ENCODE results near the gene RPH3AL. TPM values are rescaled to one million over a fixed set of nuclear protein-coding genes. Genes with fewer than 3 reads are reported as not detected.

The RPH3AL gene
- total and polyA plus RNA-seq, 11 donors: 2.8 to 9.4 (median 6.3) TPM

DNA sequence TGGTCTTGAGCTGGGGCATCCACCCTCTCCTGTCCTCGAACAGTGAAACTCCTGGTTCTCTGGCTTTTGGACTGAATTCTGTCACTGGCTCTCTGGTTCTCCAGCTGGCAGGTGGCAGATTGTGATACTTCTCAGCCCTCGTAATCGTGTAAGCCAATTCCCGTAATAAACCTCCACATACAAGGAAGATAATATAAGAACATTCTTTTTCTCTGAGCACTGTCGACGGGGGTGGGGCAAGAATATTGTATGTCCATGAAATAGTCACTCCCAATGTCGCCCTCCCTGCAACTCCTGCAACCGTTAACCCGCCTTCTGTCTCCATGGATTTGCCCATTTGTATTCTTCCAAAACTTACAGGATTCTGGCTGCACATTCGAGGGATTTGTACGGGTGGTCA, 39.2 kb upstream of the RPH3AL start:
- no peak for ATAC-seq
- intact Hi-C loops (cut with DNase I): loop anchor here in 1 of 10 donors (5.0 kb wide), 1 partner anchor 245 kb away; no protein-coding TSS in a partner anchor
- H3K27me3 ChIP-seq: peaks cover 0 to 4% (median 0%) of the 10 kb centered on the region in 9 donors
- H3K9me3 ChIP-seq: no peaks in the 10 kb centered on the region
- peaks cover 0 to 16% (median 0%) of the 10 kb centered on the region in 12 donors for H3K4me1 ChIP-seq
- H3K27ac ChIP-seq: no peak overlapping the region
- H3K4me3 ChIP-seq: no peak overlapping the region
- TF ChIP-seq, protein P1, sequence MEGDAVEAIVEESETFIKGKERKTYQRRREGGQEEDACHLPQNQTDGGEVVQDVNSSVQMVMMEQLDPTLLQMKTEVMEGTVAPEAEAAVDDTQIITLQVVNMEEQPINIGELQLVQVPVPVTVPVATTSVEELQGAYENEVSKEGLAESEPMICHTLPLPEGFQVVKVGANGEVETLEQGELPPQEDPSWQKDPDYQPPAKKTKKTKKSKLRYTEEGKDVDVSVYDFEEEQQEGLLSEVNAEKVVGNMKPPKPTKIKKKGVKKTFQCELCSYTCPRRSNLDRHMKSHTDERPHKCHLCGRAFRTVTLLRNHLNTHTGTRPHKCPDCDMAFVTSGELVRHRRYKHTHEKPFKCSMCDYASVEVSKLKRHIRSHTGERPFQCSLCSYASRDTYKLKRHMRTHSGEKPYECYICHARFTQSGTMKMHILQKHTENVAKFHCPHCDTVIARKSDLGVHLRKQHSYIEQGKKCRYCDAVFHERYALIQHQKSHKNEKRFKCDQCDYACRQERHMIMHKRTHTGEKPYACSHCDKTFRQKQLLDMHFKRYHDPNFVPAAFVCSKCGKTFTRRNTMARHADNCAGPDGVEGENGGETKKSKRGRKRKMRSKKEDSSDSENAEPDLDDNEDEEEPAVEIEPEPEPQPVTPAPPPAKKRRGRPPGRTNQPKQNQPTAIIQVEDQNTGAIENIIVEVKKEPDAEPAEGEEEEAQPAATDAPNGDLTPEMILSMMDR (IDR thresholded peaks at IDR 0.05): no peak
- no peak for TF ChIP-seq POLR2A (IDR thresholded peaks at IDR 0.05)
- peak in 1 of 5 donors; percentile 4 for DNase-seq
- 80 to 85% (median 83%) methylated on average over 11 of the region's 11 CpGs for WGBS, 4 donors
- H3K36me3 ChIP-seq: no peaks in the 10 kb centered on the region

DNA sequence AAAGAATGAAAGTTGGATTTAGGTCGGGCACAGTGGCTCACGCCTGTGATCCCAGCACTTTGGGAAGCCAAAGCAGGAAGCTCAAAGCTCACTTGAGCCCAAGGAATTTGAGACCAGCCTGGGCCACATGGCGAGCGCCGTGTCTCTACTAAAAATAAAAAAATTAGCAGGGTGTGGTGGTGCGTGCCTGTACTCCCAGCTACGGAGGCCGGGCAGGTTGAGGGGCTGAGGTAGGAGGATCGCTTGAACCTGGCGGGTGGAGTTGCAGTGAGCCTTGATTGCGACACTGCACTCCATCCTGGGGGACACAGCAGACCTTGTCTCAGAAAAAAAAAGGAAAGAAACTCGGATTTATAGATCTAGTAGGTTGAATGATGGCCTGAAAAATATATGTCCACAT, 37.4 kb upstream of the RPH3AL start:
- intact Hi-C loops (cut with DNase I): loop anchor here in 1 of 10 donors (5.0 kb wide), 1 partner anchor 243 kb away; no protein-coding TSS in a partner anchor
- TF ChIP-seq, protein P1 (IDR thresholded peaks at IDR 0.05): no peak
- TF ChIP-seq POLR2A (IDR thresholded peaks at IDR 0.05): no peak
- no peak overlapping the region for H3K4me3 ChIP-seq
- DNase-seq (no peak), ATAC-seq (no peak)
- H3K36me3 ChIP-seq: no peaks in the 10 kb centered on the region
- peaks cover 0 to 24% (median 11%) of the 10 kb centered on the region in 12 donors for H3K4me1 ChIP-seq
- H3K9me3 ChIP-seq: no peaks in the 10 kb centered on the region
- H3K27me3 ChIP-seq: peaks cover 0 to 14% (median 0%) of the 10 kb centered on the region in 9 donors
- 81 to 91% (median 83%) methylated on average over 12 of the region's 12 CpGs for WGBS, 4 donors
- H3K27ac ChIP-seq: no peak overlapping the region

DNA sequence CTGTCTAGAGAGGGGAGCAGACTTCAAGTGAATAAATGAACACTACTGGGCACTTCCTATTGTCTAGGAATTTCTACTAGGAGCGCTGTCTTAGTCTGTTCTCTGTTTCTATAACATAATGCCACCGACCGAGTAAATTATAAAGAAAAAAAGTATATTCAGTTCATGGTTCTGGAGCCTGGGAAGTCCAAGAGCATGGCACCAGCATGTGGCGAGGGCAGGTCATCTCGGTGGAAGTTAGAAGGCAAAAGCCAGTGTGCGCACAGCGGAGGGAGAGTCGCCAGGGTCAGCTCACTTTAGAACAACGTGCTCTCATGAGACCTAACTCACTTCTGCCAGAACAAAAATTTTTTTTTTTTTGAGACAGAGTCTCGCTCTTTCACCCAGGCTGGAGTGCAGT, 35.5 kb upstream of the RPH3AL start:
- Histone ChIP-seq H3K4me1 (peaks cover 0 to 26% (median 16%) of the 10 kb centered on the region in 12 donors), H3K9me3 (no peaks in the 10 kb centered on the region), H3K27ac (no peak overlapping the region), H3K4me3 (no peak overlapping the region), H3K36me3 (no peaks in the 10 kb centered on the region), H3K27me3 (peaks cover 0 to 16% (median 0%) of the 10 kb centered on the region in 9 donors)
- no peak for ATAC-seq
- TF ChIP-seq, protein P1 (IDR thresholded peaks at IDR 0.05): no peak
- TF ChIP-seq POLR2A (IDR thresholded peaks at IDR 0.05): no peak
- DNase-seq: no peak
- intact Hi-C loops (cut with DNase I): loop anchor here in 8 of 10 donors (5.0 to 10.0 kb wide), 9 partner anchors 36 to 246 kb away; partner anchors contain the start of genes DOC2B (in 1 of the 8) and RPH3AL (in 1 of the 8)
- 93 to 97% (median 96%) methylated on average over 10 of the region's 10 CpGs for WGBS, 4 donors

DNA sequence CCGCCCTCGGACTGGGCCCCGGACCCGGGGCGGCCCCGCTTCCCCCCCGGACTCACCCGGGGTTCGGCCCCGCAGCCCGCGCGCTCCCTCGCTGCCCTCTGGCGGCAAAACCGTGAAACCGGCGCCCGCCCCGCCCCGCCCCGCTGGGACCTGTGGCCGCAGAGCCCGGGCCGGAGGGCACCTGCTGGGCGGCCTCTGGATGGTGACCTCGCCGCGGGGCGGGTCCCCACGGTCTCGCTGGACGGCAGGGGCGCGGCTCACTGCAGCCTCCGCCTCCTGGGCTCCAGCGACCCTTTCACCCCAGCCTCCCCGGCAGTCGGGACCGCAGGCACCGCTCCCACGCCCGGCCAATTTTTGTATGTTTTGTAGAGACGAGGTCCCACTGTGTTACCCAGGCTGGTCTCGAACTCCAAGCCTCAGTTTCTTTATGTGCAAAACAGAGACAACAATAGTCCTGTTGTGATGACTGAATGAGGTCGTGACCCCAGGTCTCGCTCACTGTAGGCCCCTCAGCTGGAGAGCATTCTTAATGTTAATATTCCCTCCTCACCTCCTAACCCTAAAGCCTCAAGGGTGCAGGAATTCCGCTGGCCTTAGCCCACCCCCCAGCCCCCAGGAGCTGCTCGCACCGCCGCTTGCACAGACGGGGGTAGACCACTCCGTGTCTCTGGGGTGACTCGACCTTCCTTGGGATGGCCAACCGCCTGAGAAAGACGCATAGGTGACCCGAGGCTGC, 33.7 kb upstream of the RPH3AL start:
- H3K9me3 ChIP-seq: no peaks in the 10 kb centered on the region
- peaks cover 0 to 16% (median 0%) of the 10 kb centered on the region in 9 donors for H3K27me3 ChIP-seq
- ATAC-seq (peak in 3 of 4 donors; percentile 70 to 82 (median 79)), DNase-seq (peak; percentile 78 to 93 (median 83))
- H3K27ac ChIP-seq: peak overlapping the region in 10 of 12 donors; percentile 79 to 94 (median 90)
- peaks cover 0 to 28% (median 19%) of the 10 kb centered on the region in 12 donors for H3K4me1 ChIP-seq
- H3K36me3 ChIP-seq: no peaks in the 10 kb centered on the region
- intact Hi-C loops (cut with DNase I): loop anchor here in 9 of 10 donors (2.0 to 10.0 kb wide), 10 partner anchors 34 to 244 kb away; partner anchors contain the start of genes DOC2B (in 1 of the 9) and RPH3AL (in 1 of the 9)
- 9 to 21% (median 13%) methylated on average over 19 to 57 of the region's 57 CpGs for WGBS, 4 donors
- no peak for TF ChIP-seq POLR2A (IDR thresholded peaks at IDR 0.05)
- TF ChIP-seq, protein P1 (IDR thresholded peaks at IDR 0.05): peak; percentile 47 to 91 (median 76)
- peak overlapping the region in 10 of 12 donors; percentile 32 to 70 (median 60) for H3K4me3 ChIP-seq
